Endothelial cell of hepatic sinusoid (primary cell): ENCODE results near the gene TAAR1.
"Not testable (repeated sequence)": the region's sequence is repeated elsewhere in the genome, so short reads cannot be mapped to it uniquely, and the experiment has no call there.

ENCODE experiments used
- in situ Hi-C: cut with HindIII; loops from 2 replicates; pipeline ENCODE4 v1.10.0; 2017; ENCODE audit warnings: low sequenced_read_pairs

TAAR1 gene

GRCh38 chr6:132663661-132664060, 4.7 kb upstream of the TAAR1 start:
- in situ Hi-C loops, result no loop called here

DNA sequence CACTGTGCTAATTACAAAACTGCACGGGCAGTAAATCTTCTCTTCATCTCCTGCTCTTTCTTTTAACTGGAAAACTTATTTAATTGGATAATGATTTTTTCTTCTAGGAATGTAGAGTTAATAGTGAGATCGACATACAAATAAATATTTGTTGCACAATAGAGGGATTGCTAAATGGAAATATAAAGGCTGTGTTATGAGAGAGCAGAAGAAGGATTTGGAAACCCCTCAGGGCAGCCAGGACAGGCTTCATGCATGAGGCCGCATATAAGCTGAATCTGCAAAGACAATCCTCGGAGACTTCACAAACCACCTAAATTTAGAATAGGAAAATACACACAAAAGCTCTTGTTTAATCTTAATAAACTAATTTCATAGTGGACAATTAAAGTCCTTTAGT, 2.9 kb upstream of the TAAR1 start:
- in situ Hi-C loops, result no loop called here

- in situ Hi-C loops, result no loop called here
These were observed 7.9 kb downstream of the TAAR1 start for GRCh38 chr6:132651062-132651461.

DNA sequence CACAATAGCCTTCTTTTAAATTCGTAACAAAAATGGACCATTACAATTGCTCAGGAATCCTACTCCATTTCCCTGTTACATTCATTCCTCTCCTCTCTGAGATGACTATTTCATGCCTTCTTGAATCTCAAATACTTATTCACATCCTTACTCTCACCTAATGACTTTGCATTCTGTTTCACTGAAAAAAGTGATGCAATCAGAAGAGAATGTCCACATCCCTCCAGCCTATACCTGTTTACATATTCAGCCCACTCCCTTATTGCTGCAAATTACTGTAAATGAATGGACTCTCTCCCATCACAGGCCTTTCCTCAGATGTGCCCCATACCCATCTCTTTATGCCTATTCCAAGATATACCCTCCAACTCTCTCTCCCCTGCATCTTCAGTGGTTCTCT, 8.6 kb downstream of the TAAR1 start:
- in situ Hi-C loops, result no loop called here

DNA sequence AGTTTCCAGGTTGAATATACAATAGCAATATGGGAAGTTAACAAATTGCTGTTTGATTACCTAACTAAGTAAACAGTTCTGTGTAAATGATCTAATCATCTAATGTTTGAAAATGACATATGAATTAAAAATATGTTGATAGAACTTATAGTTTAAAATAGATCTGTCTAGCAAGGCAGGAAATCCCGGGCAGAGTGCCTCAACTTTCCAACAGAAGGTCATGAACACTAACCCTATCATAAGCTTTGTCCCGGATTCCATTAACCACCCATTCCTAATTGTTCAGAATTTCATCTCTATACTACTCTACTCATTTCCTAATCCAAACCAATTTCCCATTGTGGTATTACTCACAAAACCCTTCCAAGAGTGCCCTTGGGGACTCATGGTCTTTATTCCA, 10.2 kb downstream of the TAAR1 start:
- in situ Hi-C loops, result no loop called here

DNA sequence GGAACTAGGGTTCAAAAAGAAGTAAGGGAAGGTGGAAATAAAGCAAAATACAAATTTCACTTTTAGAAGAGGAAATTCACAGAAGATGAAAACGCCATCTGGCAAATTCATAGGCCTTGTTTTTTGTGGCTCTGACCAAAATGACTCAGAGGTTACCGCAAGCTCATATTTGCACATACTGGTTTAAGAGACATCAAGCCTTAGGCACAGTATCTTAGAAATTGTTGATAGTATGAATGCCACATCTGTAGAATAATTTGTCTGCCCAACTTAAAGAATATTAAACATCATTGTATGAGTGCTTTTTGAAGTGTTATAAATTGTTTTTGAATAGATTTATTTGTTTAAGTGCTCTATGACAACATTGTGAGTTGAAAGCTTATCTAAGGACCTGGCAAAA, 10.6 kb downstream of the TAAR1 start:
- in situ Hi-C loops, result no loop called here

- in situ Hi-C loops, result no loop called here
These were observed 15.4 kb downstream of the TAAR1 start for GRCh38 chr6:132643547-132643946.

GRCh38 chr6:132637135-132637534, 21.8 kb downstream of the TAAR1 start:
- in situ Hi-C loops, result not testable (repeated sequence)

GRCh38 chr6:132635906-132636305, 23.1 kb downstream of the TAAR1 start:
- in situ Hi-C loops, result not testable (repeated sequence)

GRCh38 chr6:132635288-132635687, 23.7 kb downstream of the TAAR1 start:
- in situ Hi-C loops, result not testable (repeated sequence)

DNA sequence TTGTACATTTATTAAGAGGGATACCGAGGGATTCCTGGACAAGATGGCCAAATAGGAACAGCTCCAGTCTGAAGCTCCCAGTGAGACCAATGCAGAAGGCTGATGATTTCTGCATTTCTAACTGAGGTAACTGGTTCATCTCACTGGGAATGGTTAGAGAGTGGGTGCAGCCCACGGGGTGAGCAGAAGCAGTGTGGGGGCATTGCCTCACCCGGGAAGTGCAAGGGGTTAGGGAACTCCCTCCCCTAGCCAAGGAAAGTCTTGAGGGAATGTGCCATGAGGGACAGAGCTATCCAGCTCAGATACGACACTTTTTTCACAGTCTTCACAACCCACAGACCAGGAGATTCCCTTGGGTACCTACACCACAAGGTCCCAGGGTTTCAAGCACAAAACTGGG, 24.2 kb downstream of the TAAR1 start:
- in situ Hi-C loops, result no loop called here

DNA sequence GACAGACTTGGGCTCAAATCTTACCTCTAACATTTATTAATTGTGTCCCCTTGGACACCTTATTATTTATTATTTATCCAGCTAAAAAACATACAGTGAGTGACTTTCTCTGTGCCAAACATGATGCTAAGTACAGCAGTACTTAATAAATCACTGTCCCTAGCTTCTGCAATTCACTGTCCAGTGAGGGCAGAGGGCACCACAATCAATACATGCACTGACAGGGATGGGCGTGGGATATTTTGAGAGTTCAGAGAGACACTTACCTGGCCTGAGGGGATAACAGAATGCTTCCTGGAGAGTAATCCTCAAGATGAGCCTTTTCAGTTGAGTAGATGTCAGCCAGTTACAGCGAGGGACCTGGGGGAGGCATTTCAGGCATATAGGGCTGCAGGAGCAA, 25.6 kb downstream of the TAAR1 start:
- in situ Hi-C loops, result no loop called here

- in situ Hi-C loops, result no loop called here
These were observed 34.8 kb downstream of the TAAR1 start, which contains the start of gene TAAR2 for GRCh38 chr6:132624175-132624574. TAAR2 (minus strand) TSS chr6:132624275; CDS start chr6:132624275, 0 bp downstream.

GRCh38 chr6:132623106-132623845, 35.7 kb downstream of the TAAR1 start:
- in situ Hi-C loops, result no loop called here

GRCh38 chr6:132616677-132617076, 42.3 kb downstream of the TAAR1 start:
- in situ Hi-C loops, result no loop called here

DNA sequence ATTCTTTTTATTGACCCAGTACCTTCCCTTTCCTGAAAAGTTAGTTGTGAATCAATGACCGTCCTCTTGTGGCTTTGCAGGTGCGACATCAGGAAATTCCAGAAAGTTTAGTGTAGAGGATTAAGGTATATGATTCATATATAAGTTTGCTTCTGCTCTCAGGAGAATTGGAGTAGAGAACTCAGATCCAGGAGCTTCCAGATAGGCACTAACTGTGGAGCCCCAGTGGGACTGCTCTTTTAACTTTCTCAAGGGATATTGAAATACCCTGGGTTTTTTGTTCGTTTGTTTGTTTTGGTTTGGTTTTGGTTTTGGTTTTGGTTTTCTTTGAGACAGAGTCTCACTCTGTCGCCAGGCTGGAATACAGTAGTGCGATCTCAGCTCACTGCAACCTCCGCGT, 44.4 kb downstream of the TAAR1 start:
- in situ Hi-C loops, result no loop called here

- in situ Hi-C loops, result no loop called here
These were observed 46.4 kb downstream of the TAAR1 start for GRCh38 chr6:132612449-132613108.

DNA sequence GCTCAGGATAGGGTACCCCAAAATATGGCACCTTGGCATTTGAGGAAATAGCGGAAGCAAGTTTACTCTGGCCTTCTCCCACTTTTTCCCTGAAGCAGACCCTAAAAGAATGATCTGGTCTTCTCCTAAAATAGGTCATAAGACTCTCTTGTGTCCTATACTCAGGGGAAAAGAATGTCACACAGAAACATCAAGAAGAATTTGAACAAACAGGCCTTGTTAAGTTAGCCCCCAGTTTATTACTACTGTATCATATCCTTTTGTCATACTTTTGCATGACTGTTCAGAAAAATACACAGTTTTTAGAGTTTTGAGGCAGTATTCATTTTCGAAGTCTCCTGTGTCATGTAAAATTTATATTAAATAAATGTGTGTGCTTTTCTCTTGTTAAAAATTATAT, 47.4 kb downstream of the TAAR1 start:
- in situ Hi-C loops, result no loop called here

- in situ Hi-C loops, result no loop called here
These were observed 51.3 kb downstream of the TAAR1 start for GRCh38 chr6:132607544-132608233.

DNA sequence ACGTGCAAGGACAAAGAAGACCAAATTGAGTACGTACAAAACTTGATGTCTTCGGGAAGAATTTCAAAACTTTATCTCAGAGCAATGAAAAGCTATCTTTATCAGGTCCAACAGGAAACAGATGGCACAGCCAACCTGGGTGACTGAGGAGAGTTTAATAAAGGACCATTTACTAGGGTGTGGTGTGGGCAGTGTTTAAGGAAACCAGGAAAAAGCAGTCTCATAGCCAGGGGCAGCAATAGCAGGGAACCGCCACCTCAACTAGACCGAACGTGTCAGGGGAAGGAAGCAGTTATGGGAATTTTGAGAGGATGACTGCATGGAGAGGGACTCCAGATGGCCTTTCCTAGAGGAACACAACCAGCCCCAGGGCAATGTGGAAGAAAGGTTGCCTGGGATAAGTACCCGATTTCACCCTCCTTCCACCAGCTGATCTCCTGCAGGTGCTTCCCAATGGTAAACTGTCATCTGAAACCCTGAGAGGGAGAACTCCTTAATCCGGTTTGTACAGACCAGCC, 54.3 kb downstream of the TAAR1 start:
- in situ Hi-C loops, result no loop called here

- in situ Hi-C loops, result not testable (repeated sequence)
These were observed 58.1 kb downstream of the TAAR1 start for GRCh38 chr6:132600900-132601299.

GRCh38 chr6:132598473-132598872, 60.5 kb downstream of the TAAR1 start:
- in situ Hi-C loops, result no loop called here
